GM10248 (cell line): ENCODE measurements around the gene SNX1.
"Not testable (repeated sequence)": the region's sequence is repeated elsewhere in the genome, so short reads cannot be mapped to it uniquely, and the experiment has no call there.

ENCODE experiments used
- CTCF ChIA-PET: fragments of 300-600 bp; sonication (Branson Sonifier 250); formaldehyde crosslinking; extraction: SDS; loops from one replicate; lab custom pipeline; 2021; ENCODE audit warnings: antibody characterized with exemption; lab: Yijun Ruan, JAX
- POLR2A ChIA-PET: fragments of 350-650 bp; sonication (Branson Sonifier 250); formaldehyde crosslinking; extraction: SDS; loops from one replicate; lab custom pipeline; 2020; ENCODE audit warnings: antibody characterized with exemption; lab: Yijun Ruan, JAX
- DNase-seq: peaks from one replicate; pipeline ENCODE4 v3.0.0; 2012; ENCODE audit errors: extremely low spot score
- TF ChIP-seq, protein P1 (sequence below): IDR thresholded peaks from 2 replicates; pipeline ENCODE4 v1.5.1; 2012; ENCODE audit warnings: mild to moderate bottlenecking, low read depth; ENCODE audit errors: extremely low read depth, missing control alignments, control extremely low read depth

Gene SNX1

DNA sequence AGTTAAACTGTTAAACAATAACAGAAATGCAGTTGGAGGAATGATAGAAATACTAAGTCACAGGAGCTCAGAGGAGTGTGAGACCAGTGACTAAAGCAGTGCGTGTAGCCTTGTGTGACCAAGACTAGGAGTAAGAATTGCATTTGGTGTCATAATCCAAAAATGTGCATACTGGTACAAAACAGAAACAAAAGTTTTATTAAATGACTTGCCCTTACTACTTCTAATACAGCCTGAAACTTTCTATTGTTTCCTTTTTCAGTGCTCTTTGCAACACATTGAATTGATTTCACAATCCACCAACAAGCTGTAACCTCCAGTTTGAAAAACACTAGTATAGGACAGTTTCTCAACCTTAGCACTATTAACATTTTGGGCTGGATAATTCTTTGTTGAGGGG lies 17.1 kb downstream of the SNX1 start:
- TF ChIP-seq, protein P1, sequence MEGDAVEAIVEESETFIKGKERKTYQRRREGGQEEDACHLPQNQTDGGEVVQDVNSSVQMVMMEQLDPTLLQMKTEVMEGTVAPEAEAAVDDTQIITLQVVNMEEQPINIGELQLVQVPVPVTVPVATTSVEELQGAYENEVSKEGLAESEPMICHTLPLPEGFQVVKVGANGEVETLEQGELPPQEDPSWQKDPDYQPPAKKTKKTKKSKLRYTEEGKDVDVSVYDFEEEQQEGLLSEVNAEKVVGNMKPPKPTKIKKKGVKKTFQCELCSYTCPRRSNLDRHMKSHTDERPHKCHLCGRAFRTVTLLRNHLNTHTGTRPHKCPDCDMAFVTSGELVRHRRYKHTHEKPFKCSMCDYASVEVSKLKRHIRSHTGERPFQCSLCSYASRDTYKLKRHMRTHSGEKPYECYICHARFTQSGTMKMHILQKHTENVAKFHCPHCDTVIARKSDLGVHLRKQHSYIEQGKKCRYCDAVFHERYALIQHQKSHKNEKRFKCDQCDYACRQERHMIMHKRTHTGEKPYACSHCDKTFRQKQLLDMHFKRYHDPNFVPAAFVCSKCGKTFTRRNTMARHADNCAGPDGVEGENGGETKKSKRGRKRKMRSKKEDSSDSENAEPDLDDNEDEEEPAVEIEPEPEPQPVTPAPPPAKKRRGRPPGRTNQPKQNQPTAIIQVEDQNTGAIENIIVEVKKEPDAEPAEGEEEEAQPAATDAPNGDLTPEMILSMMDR: no peak
- DNase-seq: no peak
- ChIA-PET CTCF (interaction anchor here (1.5 to 4.4 kb wide), 5 partner anchors 8 to 41 kb away, joined by 3 to 23 read pairs (median 9); partner anchors contain the start of gene SNX1), POLR2A (no interaction called here)

DNA sequence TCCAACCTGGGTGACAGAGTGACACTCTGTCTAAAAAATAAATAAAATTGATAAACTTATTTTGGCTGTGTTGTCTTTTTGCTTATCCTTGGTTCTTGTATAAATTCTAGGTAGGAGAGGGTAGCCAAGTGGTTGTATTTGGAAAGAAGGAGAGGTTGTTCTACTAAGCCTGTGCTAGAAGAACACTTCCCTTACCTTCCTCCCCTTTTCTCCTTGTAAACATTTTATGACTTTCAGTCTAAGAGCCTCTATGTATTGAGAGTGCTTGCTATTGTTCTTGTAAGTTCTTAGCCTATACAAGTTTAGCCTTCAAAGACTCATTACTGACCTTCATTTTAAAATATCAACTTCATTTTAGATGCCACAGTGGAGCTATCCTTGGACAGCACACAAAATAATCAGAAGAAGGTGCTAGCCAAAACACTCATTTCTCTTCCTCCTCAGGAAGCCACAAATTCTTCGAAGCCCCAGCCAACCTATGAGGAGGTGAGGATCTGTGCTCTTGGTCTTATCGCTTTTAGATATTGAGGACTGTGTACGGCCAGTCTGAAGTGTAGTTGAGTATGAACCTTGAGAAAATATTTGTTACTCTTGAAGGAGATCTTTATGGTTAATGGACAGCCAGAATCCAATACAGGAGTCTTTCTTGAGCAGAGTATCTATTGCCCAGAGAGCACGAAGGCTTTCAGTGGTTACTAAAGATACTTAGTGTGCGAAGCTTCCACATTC lies 22.1 kb downstream of the SNX1 start:
- DNase-seq: no peak
- POLR2A ChIA-PET: no interaction called here
- TF ChIP-seq, protein P1: no peak
- CTCF ChIA-PET: interaction anchor here (1.2 to 1.6 kb wide), 2 partner anchors 13 to 35 kb away, joined by 4 to 5 read pairs; no protein-coding TSS in a partner anchor

DNA sequence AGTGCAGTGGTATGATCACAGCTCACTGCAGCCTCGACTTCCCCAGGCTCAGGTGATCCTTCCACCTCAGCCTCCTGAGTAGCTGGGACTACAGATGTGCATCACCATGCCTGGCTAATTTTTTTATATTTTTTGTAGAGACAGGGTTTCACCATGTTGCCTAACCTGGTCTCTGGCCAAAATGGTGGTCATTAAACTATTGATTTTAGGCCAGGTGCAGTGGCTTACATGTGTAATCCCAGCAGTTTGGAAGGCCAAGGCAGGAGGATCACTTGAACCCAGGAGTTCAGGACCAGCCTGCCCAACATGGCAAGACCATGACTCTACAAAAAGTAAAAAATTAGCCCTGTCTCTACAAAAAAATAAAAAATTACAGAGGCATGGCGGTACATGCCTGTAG lies 24.5 kb downstream of the SNX1 start:
- DNase-seq, POLR2A ChIA-PET: not testable (repeated sequence)
- CTCF ChIA-PET: interaction anchor here (5.3 kb wide), 1 partner anchor 9 kb away, joined by 23 read pairs; no protein-coding TSS in a partner anchor

DNA sequence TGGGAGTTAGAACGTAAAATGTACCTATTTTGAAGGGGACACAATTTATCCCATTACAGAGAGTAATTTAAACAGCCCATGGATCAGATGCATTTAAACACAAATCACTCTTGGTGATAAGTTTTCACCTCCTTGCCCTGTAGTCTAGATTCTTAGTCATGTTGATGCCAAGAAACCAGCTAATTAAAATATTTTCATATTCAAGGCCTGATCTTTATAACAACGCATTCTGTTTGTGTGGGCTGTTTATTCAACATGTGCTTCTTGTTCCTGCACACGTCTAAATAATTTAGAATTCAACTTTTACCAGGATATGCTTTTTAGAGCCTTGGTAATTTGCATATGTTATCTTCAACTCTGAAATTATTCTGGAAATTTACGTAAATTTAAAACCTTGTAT lies 25.8 kb downstream of the SNX1 start:
- ChIA-PET POLR2A (no interaction called here), CTCF (interaction anchor here (0.8 to 5.3 kb wide), 4 partner anchors 10 to 32 kb away, joined by 3 to 23 read pairs (median 6); no protein-coding TSS in a partner anchor)
- no peak for DNase-seq
- TF ChIP-seq, protein P1: no peak

DNA sequence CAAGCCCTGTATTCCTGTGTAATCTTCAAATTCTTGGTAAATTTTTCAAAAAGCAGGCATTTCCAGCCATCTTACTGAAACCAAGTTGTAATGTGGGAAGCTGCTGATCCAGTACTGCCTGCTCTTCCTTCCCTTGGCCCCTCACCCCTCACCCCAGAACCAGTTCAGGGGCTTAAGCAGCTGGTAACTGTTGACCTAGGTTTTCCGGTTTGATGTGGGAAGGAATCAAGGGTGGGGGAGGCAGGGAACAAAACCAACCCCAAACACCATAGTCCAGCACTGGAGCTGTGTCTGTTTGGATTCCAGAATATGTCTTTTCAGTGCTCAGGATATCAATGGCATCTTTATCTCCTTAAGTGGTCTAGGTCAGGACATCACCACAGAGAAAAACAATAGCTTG lies 26.7 kb downstream of the SNX1 start:
- no peak for DNase-seq
- TF ChIP-seq, protein P1: no peak
- POLR2A ChIA-PET: no interaction called here
- CTCF ChIA-PET: interaction anchor here (0.8 to 5.3 kb wide), 6 partner anchors 11 to 31 kb away, joined by 3 to 23 read pairs (median 6); no protein-coding TSS in a partner anchor

DNA sequence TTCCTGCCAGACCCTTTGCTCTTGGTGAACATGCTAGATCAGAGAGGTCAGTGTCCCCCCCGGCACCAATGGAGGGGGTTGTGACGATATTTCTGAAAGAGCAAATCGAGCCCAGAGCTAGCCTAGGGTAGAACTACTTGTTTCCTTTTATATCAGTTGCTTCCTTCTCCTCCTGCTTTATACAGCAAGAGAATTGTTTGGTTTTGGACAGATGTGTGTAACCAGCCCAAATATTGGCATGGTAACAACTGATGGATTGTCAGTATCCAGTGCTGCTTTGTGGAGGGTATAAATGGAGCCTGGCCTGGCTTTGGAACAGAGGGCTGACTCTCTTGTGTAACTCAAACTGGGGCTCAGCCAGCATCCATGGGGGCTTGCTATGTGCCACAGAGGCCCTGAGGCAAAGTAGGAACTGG lies 27.2 kb downstream of the SNX1 start:
- DNase-seq: no peak
- ChIA-PET POLR2A (no interaction called here), CTCF (interaction anchor here (1.1 to 5.3 kb wide), 6 partner anchors 10 to 30 kb away, joined by 4 to 23 read pairs (median 6); no protein-coding TSS in a partner anchor)
- TF ChIP-seq, protein P1: no peak

DNA sequence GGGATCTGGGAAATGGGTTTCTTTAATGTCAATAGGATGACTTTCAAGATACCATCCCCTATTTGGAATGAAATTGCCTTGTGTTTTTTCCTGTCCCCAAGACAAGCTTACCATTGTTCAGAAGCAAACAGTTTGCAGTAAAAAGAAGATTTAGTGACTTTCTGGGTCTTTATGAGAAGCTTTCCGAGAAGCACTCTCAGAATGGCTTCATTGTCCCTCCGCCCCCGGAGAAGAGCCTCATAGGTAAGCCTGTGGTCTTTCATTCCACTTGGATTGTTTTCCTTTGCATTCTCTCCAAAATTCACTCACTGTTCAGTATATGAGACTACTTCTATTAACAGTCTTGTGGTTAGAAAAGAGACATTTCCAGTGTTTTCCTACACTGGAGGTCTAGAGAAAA lies 30.2 kb downstream of the SNX1 start:
- CTCF ChIA-PET: interaction anchor here (1.0 to 1.7 kb wide), 4 partner anchors 16 to 27 kb away, joined by 3 to 7 read pairs (median 4); no protein-coding TSS in a partner anchor
- DNase-seq: no peak
- TF ChIP-seq, protein P1: no peak
- POLR2A ChIA-PET: interaction anchor here (0.6 kb wide), 1 partner anchor 1002 kb away, joined by 8 read pairs; no protein-coding TSS in a partner anchor
